Right lobe of liver (tissue), 4 donors: ENCODE measurements around the gene TREML1.

Experiments
- CTCF ChIP-seq, 4 donors: fragments of 200-600 bp in 3 of 4; fragments of 450-650 bp in 1 of 4; IDR thresholded peaks; one replicate each; pipeline versions ENCODE4 v1.5.1 to v1.8.0; 2016 to 2022; ENCODE audit warnings: antibody characterized with exemption in 4 of 4, mild to moderate bottlenecking in 2 of 4
- POLR2A ChIP-seq: fragments of 450-650 bp; IDR thresholded peaks from one replicate; pipeline ENCODE4 v1.6.1; 2017; ENCODE audit warnings: antibody characterized with exemption, mild to moderate bottlenecking
- donor health status: DM: no; HTN: no; CAD: no.
- donor health status: DM: no; HTN: no; CAD: no.
- donor health status: DM: no; HTN: yes; CAD: no.

DNA sequence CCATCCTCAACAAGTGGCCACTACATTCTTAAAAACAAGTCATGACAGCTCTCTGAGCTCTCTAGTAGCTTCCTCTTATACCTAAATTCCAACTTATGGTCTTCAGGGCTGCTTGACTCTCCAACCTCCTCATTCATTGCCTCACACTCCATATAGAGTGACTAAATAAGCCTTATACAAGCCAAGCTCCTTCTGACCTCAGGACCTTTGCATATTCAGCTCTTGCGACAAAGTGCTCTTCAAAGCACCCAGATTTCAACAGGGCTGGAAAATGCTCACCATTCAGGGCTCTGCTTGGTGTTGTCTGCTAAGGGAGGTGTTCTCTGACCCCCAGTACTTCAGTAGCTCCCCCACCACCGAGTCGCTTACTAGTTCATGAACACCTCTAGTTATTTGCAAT is 43.1 kb upstream of the TREML1 start:
- TF ChIP-seq POLR2A (no peak), CTCF (IDR thresholded peaks at IDR 0.05) (no peak)
